IMR-90 (cell line): Measurements from ENCODE around the gene CCL20. TPM values are rescaled to one million over a fixed set of nuclear protein-coding genes. Genes with fewer than 3 reads are reported as not detected.

Experiments used
- ATAC-seq: fragments of 200-7000 bp; cut with Tn5 transposase; 2 replicates; pipeline ENCODE4 v1.9.1; 2020; ENCODE audit warnings: low read depth, mild to moderate bottlenecking, moderate library complexity
- BruUV-seq: library from RNA; stranded (reverse); fragments of 400-500 nt; replicated peaks from 2 replicates; lab custom pipeline; 2021; lab: Mats Ljungman, UMichigan
- CTCF ChIA-PET: fragments of 300-600 bp; formaldehyde crosslinking; extraction: SDS; loops from one replicate; lab custom pipeline; 2021; ENCODE audit warnings: antibody characterized with exemption; lab: Yijun Ruan, JAX
- POLR2A ChIA-PET: fragments of 300-600 bp; sonication (Branson Sonifier 250); formaldehyde crosslinking; loops from one replicate; lab custom pipeline; 2022; ENCODE audit warnings: antibody characterized with exemption; ENCODE audit not compliant: unreplicated experiment; lab: Charles Lee
- DNase-seq: peaks from one replicate; pipeline ENCODE4 v3.0.0; 2013
- H2AFZ ChIP-seq: replicated peaks from 2 replicates; pipeline ENCODE3; 2013; ENCODE audit warnings: low read length, mild to moderate bottlenecking; ENCODE audit not compliant: poor library complexity
- H2AK5ac ChIP-seq: 2 replicates; pipeline ENCODE4 v1.6.1; 2013; ENCODE audit warnings: low read depth, low read length, inconsistent platforms
- H2AK9ac ChIP-seq: replicated peaks from 2 replicates; pipeline ENCODE3; 2013; ENCODE audit warnings: mild to moderate bottlenecking, low read depth, low read length, moderate library complexity; ENCODE audit not compliant: poor library complexity
- H2BK120ac ChIP-seq: 2 replicates; pipeline ENCODE4 v1.6.1; 2013; ENCODE audit warnings: low read depth, low read length, inconsistent platforms
- H2BK15ac ChIP-seq: 3 replicates; pipeline ENCODE4 v1.6.1; 2013; ENCODE audit warnings: low read depth, low read length, inconsistent platforms
- H2BK20ac ChIP-seq: 2 replicates; pipeline ENCODE4 v1.6.1; 2013; ENCODE audit warnings: low read depth, mild to moderate bottlenecking, inconsistent platforms, low read length, moderate library complexity
- H2BK5ac ChIP-seq: 2 replicates; pipeline ENCODE4 v1.6.1; 2013; ENCODE audit warnings: mild to moderate bottlenecking, low read depth, low read length, inconsistent platforms; ENCODE audit not compliant: poor library complexity, severe bottlenecking
- H3K14ac ChIP-seq: replicated peaks from 2 replicates; pipeline ENCODE4 v1.6.1; 2013; ENCODE audit warnings: low read depth, low read length, inconsistent platforms
- H3K18ac ChIP-seq: 2 replicates; pipeline ENCODE4 v1.6.1; 2013; ENCODE audit warnings: low read depth, low read length, control low read depth
- H3K23ac ChIP-seq: 2 replicates; pipeline ENCODE4 v1.6.1; 2013; ENCODE audit warnings: low read depth, low read length, inconsistent platforms
- H3K27ac ChIP-seq: 2 replicates; pipeline ENCODE4 v1.5.1; 2013; ENCODE audit warnings: mild to moderate bottlenecking, control low read depth, low read length; ENCODE audit not compliant: insufficient read depth
- H3K27me3 ChIP-seq: 2 replicates; pipeline ENCODE4 v1.6.1; 2013; ENCODE audit warnings: low read length; ENCODE audit not compliant: control insufficient read depth, insufficient read depth
- H3K36me3 ChIP-seq: 2 replicates; pipeline ENCODE4 v1.6.1; 2013; ENCODE audit warnings: low read length, mixed read lengths; ENCODE audit not compliant: control insufficient read depth, insufficient read depth
- H3K4ac ChIP-seq: 2 replicates; pipeline ENCODE4 v1.6.1; 2013; ENCODE audit warnings: low read depth, low read length, inconsistent platforms
- H3K4me1 ChIP-seq: 2 replicates; pipeline ENCODE4 v1.6.1; 2013; ENCODE audit warnings: low read length, mixed read lengths; ENCODE audit not compliant: control insufficient read depth, insufficient read depth
- H3K4me2 ChIP-seq: 2 replicates; pipeline ENCODE4 v1.6.1; 2013; ENCODE audit warnings: low read depth, mild to moderate bottlenecking, control low read depth, low read length, moderate library complexity
- H3K4me3 ChIP-seq: 2 replicates; pipeline ENCODE4 v1.5.1; 2013; ENCODE audit warnings: low read depth, mild to moderate bottlenecking, control low read depth, low read length, moderate library complexity; ENCODE audit not compliant: insufficient read depth
- H3K56ac ChIP-seq: 2 replicates; pipeline ENCODE4 v1.6.1; 2013; ENCODE audit warnings: low read length, inconsistent platforms; ENCODE audit not compliant: insufficient read depth; ENCODE audit errors: extremely low read depth
- H3K79me1 ChIP-seq, 2 experiments: 2 replicates each; pipeline ENCODE4 v1.6.1; 2013; ENCODE audit warnings: low read length in 2 of 2, inconsistent platforms in 1 of 2, low read depth in 1 of 2
- H3K9ac ChIP-seq: 2 replicates; pipeline ENCODE4 v1.6.1; 2013; ENCODE audit warnings: low read depth, low read length, control low read depth
- H3K9me1 ChIP-seq: 2 replicates; pipeline ENCODE4 v1.6.1; 2013; ENCODE audit warnings: low read length, inconsistent platforms; ENCODE audit not compliant: insufficient read depth
- H3K9me3 ChIP-seq: 2 replicates; pipeline ENCODE4 v1.6.1; 2013; ENCODE audit warnings: low read length; ENCODE audit not compliant: control insufficient read depth, insufficient read depth
- H4K20me1 ChIP-seq: 2 replicates; pipeline ENCODE4 v1.6.1; 2013; ENCODE audit warnings: low read length, inconsistent platforms; ENCODE audit not compliant: insufficient read depth
- H4K5ac ChIP-seq: 2 replicates; pipeline ENCODE4 v1.6.1; 2013; ENCODE audit warnings: mild to moderate bottlenecking, low read depth, low read length, control low read depth
- H4K8ac ChIP-seq, 2 experiments: 2 replicates each; pipeline ENCODE4 v1.6.1; 2013; ENCODE audit warnings: low read depth in 2 of 2, low read length in 2 of 2, control low read depth in 1 of 2, inconsistent platforms in 1 of 2
- H4K91ac ChIP-seq: 2 replicates; pipeline ENCODE4 v1.6.1; 2013; ENCODE audit warnings: low read depth, low read length, inconsistent platforms; ENCODE audit not compliant: insufficient read depth
- BHLHE40 ChIP-seq: fragments of 150-350 bp; IDR thresholded peaks from 2 replicates; pipeline ENCODE4 v1.6.1; 2016; ENCODE audit warnings: mild to moderate bottlenecking, low read depth, low read length
- CEBPB ChIP-seq: IDR thresholded peaks from 2 replicates; pipeline ENCODE4 v1.6.1; 2012; ENCODE audit warnings: low read depth, low read length, improper control_type of control experiment
- CHD1 ChIP-seq: IDR thresholded peaks from 2 replicates; pipeline ENCODE4 v1.6.1; 2012; ENCODE audit warnings: low read depth, low read length, improper control_type of control experiment
- FOS ChIP-seq: fragments of 150-350 bp; IDR thresholded peaks from 2 replicates; pipeline ENCODE4 v1.6.1; 2016; ENCODE audit warnings: low read depth, low read length
- MAZ ChIP-seq: IDR thresholded peaks from 2 replicates; pipeline ENCODE4 v1.6.1; 2012; ENCODE audit warnings: low read depth, mild to moderate bottlenecking, low read length, improper control_type of control experiment, moderate library complexity, borderline replicate concordance
- MXI1 ChIP-seq: IDR thresholded peaks from 2 replicates; pipeline ENCODE4 v1.6.1; 2012; ENCODE audit warnings: low read depth, mild to moderate bottlenecking, low read length, moderate library complexity, borderline replicate concordance
- NFE2L2 ChIP-seq: fragments of 150-350 bp; IDR thresholded peaks from 2 replicates; pipeline ENCODE4 v1.6.1; 2016; ENCODE audit warnings: low read depth, mild to moderate bottlenecking, low read length
- RAD21 ChIP-seq: IDR thresholded peaks from 2 replicates; pipeline ENCODE4 v1.6.1; 2012; ENCODE audit warnings: low read length, improper control_type of control experiment
- RCOR1 ChIP-seq: IDR thresholded peaks from 2 replicates; pipeline ENCODE4 v1.6.1; 2012; ENCODE audit warnings: mild to moderate bottlenecking, low read length, improper control_type of control experiment; ENCODE audit not compliant: insufficient replicate concordance
- SMC3 ChIP-seq: fragments of 150-350 bp; IDR thresholded peaks from 2 replicates; pipeline ENCODE4 v1.6.1; 2016; ENCODE audit warnings: low read depth, mild to moderate bottlenecking, antibody characterized with exemption, low read length, moderate library complexity
- WGBS, 2 experiments: methylation state at CpG; one replicate each; pipeline versions ENCODE4 v1.1.5 to v1.1.7; 2013; ENCODE audit warnings: missing lambda C conversion rate in 2 of 2; ENCODE audit not compliant: insufficient read length in 1 of 2; ENCODE audit errors: extremely low coverage in 2 of 2; 5-methylcytosine and 5-hydroxymethylcytosine counted together
- dilution Hi-C: fragments of 300-500 bp; cut with HindIII; formaldehyde crosslinking; loops from one replicate; pipeline ENCODE4 v1.14.3; 2018; ENCODE audit warnings: low sequenced_read_pairs; ENCODE audit not compliant: unreplicated experiment
- in situ Hi-C: fragments of 300-500 bp; cut with MboI; formaldehyde crosslinking; loops from 3 replicates; pipeline ENCODE4 v1.14.3; 2019; ENCODE audit warnings: low sequenced_read_pairs, inconsistent platforms, mixed read lengths
- intact Hi-C: fragments of 100-400 bp; cut with micrococcal nuclease; formaldehyde crosslinking; loops from 2 replicates; pipeline ENCODE4 v1.10.0; 2022
- polyA plus RNA-seq, 3 experiments: library from polyadenylated mRNA; depleted of rRNA; stranded (reverse); fragments of >200 nt; gene quantifications; 2 replicates each; pipeline ENCODE4 v1.2.3, GENCODE V29; 2012; ENCODE audit warnings: low replicate concordance in 1 of 3
- total RNA-seq: library from RNA; depleted of rRNA; stranded (reverse); fragments of >200 nt; gene quantifications from 2 replicates; pipeline ENCODE4 v1.2.3, GENCODE V29; 2012
- TF ChIP-seq, protein P1 (sequence below): fragments of 150-350 bp; IDR thresholded peaks from 2 replicates; pipeline ENCODE4 v1.6.1; 2017; ENCODE audit warnings: mild to moderate bottlenecking, antibody characterized with exemption, low read length, low read depth
- TF ChIP-seq, protein P2 (sequence below): fragments of 150-350 bp; IDR thresholded peaks from 2 replicates; pipeline ENCODE4 v1.6.1; 2016; ENCODE audit warnings: low read depth, mild to moderate bottlenecking, low read length, moderate library complexity, borderline replicate concordance
- TF ChIP-seq, protein P3 (sequence below): conservative IDR thresholded peaks from 2 replicates; pipeline ENCODE4 v1.5.1; 2012; ENCODE audit warnings: mild to moderate bottlenecking, low read depth, low read length, improper control_type of control experiment

The CCL20 gene
- total and polyA plus RNA-seq, 2 of the 4 experiments (the other 2 are of a cell fraction) = not detected

DNA sequence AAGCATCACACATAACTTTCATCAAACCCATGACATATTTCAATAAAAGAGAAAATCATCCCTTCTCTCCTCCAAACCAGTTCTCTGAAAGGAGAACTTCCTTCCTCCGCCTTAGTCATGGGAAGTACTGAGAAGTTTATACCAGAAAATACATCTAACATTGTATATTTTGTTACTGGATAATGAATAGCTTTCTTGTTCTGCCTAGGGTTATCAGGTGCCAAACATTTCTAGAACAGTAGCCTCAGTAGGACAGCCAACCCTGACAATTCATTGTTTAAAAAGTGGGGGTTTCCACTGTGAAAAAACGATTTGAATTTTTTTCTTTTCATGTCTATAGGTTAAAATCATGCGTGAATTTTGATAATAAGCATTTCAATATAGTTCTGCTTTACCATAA is 41.8 kb downstream of the CCL20 start:
- no CpG with 5 or more reads among the region's 3 CpGs for WGBS, 2 experiments
- no peak overlapping the region for H4K91ac ChIP-seq
- H4K5ac ChIP-seq = no peak overlapping the region
- ChIA-PET POLR2A (no interaction called here), CTCF (no interaction called here)
- no peaks in the 10 kb centered on the region for H3K79me1 ChIP-seq
- H3K27ac ChIP-seq = no peak overlapping the region
- no peak for ATAC-seq
- no peak overlapping the region for H2BK5ac ChIP-seq
- H3K4me2 ChIP-seq = no peak overlapping the region
- in situ Hi-C loops (no loop called here), intact Hi-C loops (no loop called here), dilution Hi-C loops (no loop called here)
- TF ChIP-seq RCOR1 = no peak
- TF ChIP-seq, protein P1, sequence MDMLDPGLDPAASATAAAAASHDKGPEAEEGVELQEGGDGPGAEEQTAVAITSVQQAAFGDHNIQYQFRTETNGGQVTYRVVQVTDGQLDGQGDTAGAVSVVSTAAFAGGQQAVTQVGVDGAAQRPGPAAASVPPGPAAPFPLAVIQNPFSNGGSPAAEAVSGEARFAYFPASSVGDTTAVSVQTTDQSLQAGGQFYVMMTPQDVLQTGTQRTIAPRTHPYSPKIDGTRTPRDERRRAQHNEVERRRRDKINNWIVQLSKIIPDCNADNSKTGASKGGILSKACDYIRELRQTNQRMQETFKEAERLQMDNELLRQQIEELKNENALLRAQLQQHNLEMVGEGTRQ = no peak
- no peak for TF ChIP-seq CEBPB
- no peak for TF ChIP-seq CHD1
- no peak for TF ChIP-seq RAD21
- no peak for TF ChIP-seq MAZ
- no peak for TF ChIP-seq FOS
- no peak for TF ChIP-seq BHLHE40
- TF ChIP-seq, protein P2, sequence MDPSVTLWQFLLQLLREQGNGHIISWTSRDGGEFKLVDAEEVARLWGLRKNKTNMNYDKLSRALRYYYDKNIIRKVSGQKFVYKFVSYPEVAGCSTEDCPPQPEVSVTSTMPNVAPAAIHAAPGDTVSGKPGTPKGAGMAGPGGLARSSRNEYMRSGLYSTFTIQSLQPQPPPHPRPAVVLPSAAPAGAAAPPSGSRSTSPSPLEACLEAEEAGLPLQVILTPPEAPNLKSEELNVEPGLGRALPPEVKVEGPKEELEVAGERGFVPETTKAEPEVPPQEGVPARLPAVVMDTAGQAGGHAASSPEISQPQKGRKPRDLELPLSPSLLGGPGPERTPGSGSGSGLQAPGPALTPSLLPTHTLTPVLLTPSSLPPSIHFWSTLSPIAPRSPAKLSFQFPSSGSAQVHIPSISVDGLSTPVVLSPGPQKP = no peak
- no peak for TF ChIP-seq MXI1
- TF ChIP-seq, protein P3, sequence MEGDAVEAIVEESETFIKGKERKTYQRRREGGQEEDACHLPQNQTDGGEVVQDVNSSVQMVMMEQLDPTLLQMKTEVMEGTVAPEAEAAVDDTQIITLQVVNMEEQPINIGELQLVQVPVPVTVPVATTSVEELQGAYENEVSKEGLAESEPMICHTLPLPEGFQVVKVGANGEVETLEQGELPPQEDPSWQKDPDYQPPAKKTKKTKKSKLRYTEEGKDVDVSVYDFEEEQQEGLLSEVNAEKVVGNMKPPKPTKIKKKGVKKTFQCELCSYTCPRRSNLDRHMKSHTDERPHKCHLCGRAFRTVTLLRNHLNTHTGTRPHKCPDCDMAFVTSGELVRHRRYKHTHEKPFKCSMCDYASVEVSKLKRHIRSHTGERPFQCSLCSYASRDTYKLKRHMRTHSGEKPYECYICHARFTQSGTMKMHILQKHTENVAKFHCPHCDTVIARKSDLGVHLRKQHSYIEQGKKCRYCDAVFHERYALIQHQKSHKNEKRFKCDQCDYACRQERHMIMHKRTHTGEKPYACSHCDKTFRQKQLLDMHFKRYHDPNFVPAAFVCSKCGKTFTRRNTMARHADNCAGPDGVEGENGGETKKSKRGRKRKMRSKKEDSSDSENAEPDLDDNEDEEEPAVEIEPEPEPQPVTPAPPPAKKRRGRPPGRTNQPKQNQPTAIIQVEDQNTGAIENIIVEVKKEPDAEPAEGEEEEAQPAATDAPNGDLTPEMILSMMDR = no peak
- no peak for TF ChIP-seq SMC3
- TF ChIP-seq NFE2L2 = no peak
- no peak overlapping the region for H4K8ac ChIP-seq
- no peak overlapping the region for H3K18ac ChIP-seq
- BruUV-seq = no TSS peak
- H3K14ac ChIP-seq = no peak overlapping the region
- no peak overlapping the region for H3K9ac ChIP-seq
- H2AFZ ChIP-seq = no peak overlapping the region
- no peak overlapping the region for H3K4ac ChIP-seq
- no peaks in the 10 kb centered on the region for H3K9me3 ChIP-seq
- H3K27me3 ChIP-seq = no peaks in the 10 kb centered on the region
- H2BK20ac ChIP-seq = no peak overlapping the region
- no peaks in the 10 kb centered on the region for H3K9me1 ChIP-seq
- H3K4me3 ChIP-seq = no peak overlapping the region
- no peaks in the 10 kb centered on the region for H3K36me3 ChIP-seq
- no peak for DNase-seq
- no peak overlapping the region for H2AK9ac ChIP-seq
- no peaks in the 10 kb centered on the region for H4K20me1 ChIP-seq
- H3K23ac ChIP-seq = no peak overlapping the region
- no peak overlapping the region for H3K56ac ChIP-seq
- H2BK15ac ChIP-seq = no peak overlapping the region
- no peak overlapping the region for H2BK120ac ChIP-seq
- no peaks in the 10 kb centered on the region for H3K4me1 ChIP-seq
- H2AK5ac ChIP-seq = no peak overlapping the region
